Ramos (cell line): ENCODE data around the gene TMIGD3.

Experiments used
- in situ Hi-C: fragments of 300-500 bp; cut with MboI; formaldehyde crosslinking; loops from one replicate; pipeline ENCODE4 v1.14.3; 2022; ENCODE audit warnings: low sequenced_read_pairs; ENCODE audit not compliant: unreplicated experiment

The TMIGD3 gene

DNA sequence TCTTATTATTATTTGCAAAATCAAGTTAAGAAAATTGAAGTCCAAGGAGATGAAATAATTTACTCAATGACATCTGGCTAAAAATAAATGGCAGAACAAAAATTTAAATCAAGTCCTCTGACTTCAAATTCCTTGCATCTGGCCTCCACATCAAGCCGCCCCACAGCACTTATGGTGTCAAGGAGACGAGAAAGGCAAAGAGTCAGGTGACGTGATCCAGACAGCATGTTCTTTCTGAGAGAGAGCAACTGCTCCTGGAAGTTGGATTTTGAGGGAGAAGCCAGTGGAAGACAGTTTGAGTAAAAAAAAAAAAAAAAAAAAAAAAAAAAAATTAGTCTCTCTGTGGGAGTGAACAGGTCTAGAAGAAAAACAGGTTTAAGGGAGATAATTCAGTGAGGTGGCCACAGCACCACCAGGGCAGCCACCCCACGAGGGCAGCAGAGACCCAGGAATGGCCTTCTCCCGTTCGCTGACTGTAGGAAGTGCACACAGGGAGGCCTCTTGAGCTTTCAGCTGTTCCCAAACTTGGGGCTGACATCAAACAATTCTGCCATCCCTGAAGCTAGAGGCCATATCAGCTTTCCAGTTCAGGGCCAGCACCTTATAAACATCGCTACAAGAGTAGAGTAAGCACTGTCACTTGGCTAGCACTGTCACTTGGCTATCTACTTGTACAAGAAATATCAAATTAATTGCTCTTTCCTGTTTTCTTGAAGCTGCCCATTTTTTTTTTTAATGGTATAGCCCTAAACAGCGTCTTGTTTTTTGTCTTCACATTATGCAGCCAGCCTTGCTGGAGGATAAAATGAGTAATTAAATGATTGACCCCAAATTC is 21.8 kb downstream of the TMIGD3 start:
- in situ Hi-C loops = loop anchor here (10.0 to 25.0 kb wide), 2 partner anchors 263 to 881 kb away; no protein-coding TSS in a partner anchor

- in situ Hi-C loops = loop anchor here (10.0 to 25.0 kb wide), 2 partner anchors 264 to 882 kb away; no protein-coding TSS in a partner anchor
Measured at GRCh38 chr1:111480674-111481073, 22.8 kb downstream of the TMIGD3 start.

GRCh38 chr1:111476761-111477309 is 26.6 kb downstream of the TMIGD3 start:
- in situ Hi-C loops = loop anchor here (25.0 kb wide), 1 partner anchor 885 kb away; no protein-coding TSS in a partner anchor

GRCh38 chr1:111476214-111476613 is 27.2 kb downstream of the TMIGD3 start:
- in situ Hi-C loops = loop anchor here (25.0 kb wide), 1 partner anchor 886 kb away; no protein-coding TSS in a partner anchor

GRCh38 chr1:111475701-111476100 is 27.7 kb downstream of the TMIGD3 start:
- in situ Hi-C loops = loop anchor here (25.0 kb wide), 1 partner anchor 887 kb away; no protein-coding TSS in a partner anchor

DNA sequence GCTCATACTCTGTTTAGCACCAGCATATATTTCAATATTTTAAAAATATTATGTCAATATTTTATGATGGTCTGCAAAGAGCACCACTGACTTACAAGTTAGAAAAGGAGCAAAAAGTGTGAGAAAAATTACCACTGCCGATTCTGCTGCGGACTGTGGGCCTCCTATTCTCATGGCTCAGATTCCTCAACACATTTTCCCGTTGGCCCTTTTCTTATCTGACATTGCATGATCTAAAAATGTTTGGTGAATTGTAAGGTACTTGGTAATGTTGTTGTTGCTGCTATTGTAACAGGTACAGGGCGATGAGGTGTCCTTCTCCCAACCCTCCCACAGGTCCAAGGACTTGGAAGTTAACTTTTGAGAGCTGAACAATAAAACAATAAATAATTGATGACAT is 28.9 kb downstream of the TMIGD3 start:
- in situ Hi-C loops = no loop called here

- in situ Hi-C loops = no loop called here
Measured at GRCh38 chr1:111474106-111474505, 29.3 kb downstream of the TMIGD3 start.

GRCh38 chr1:111471538-111471937 is 31.9 kb downstream of the TMIGD3 start:
- in situ Hi-C loops = no loop called here

- in situ Hi-C loops = no loop called here
Measured at GRCh38 chr1:111471012-111471411, 32.4 kb downstream of the TMIGD3 start.

- in situ Hi-C loops = no loop called here
Measured at GRCh38 chr1:111470596-111470995, 32.8 kb downstream of the TMIGD3 start.

GRCh38 chr1:111469539-111469938 is 33.9 kb downstream of the TMIGD3 start:
- in situ Hi-C loops = no loop called here

DNA sequence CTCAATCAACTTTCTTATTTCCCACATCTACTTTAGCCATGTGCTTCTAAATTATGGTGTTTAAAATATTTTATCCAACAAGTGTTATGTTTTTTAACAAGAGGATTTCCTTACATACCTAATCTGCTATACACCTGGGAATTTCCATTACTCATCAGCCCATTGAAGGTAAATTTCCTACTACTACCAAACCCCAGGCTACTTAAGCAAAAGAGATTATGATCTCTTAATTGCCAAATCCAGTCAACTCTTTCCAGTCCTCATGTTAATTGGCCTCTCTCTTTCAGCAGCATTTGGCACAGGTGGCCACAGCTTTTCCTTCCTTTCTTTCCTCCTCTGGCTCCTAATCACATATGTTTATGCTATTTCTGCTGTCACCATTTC is 34.7 kb downstream of the TMIGD3 start:
- in situ Hi-C loops = no loop called here

DNA sequence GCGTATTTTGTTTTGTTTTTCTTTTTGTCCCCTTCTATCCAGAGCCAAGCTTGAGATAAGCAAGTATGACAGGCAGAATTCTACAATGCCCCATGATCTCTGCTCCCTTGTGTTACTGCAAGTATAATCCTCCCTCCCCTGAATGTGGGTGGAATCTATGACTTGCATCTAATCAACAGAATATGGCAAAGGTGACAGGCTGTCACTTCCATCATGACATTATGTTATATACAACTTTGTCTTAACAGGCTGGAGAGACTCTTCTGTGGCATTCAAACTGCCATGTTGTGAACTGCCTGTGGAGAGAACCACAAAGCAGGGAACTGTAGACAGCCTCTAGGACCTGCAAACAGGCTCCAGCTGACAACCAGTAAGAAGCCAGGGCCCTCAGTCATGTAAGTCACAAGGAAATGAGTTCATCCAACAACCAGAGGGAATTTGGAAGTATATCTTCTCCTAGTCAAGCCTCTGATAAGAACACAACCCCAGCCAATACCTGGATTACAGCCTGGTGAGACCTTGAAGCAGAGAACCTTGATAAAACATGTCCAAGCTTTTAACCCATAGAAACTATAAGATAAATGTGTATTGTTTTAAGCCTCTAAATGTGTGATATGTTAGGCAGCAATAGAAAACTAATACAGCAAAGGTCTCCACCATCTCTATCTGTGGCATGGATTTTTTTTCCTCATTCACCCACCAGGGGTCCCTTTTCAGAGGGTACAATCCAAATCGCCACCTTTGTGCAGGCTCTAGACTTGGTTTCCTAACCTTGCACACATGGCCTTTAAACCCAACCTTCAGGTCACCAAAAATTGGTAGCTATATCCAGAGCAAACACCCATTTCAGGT is 35.3 kb downstream of the TMIGD3 start:
- in situ Hi-C loops = no loop called here

GRCh38 chr1:111466480-111466879 is 37.0 kb downstream of the TMIGD3 start:
- in situ Hi-C loops = no loop called here

- in situ Hi-C loops = no loop called here
Measured at GRCh38 chr1:111465754-111466153, 37.7 kb downstream of the TMIGD3 start.

- in situ Hi-C loops = no loop called here
Measured at GRCh38 chr1:111463029-111463683, 40.3 kb downstream of the TMIGD3 start.

- in situ Hi-C loops = no loop called here
Measured at GRCh38 chr1:111462370-111463028, 40.9 kb downstream of the TMIGD3 start.

- in situ Hi-C loops = no loop called here
Measured at GRCh38 chr1:111461765-111462164, 41.7 kb downstream of the TMIGD3 start.

GRCh38 chr1:111455642-111456031 is 47.8 kb downstream of the TMIGD3 start:
- in situ Hi-C loops = no loop called here
